Superior temporal gyrus (tissue), 1 donor: Measurements from ENCODE around the gene WFDC10B.
"Not testable (repeated sequence)": the region's sequence is repeated elsewhere in the genome, so short reads cannot be mapped to it uniquely, and the experiment has no call there.

Experiments used
- DNase-seq: peaks from one replicate; pipeline ENCODE4 v3.0.0-alpha.2; 2016; ENCODE audit errors: extremely low spot score

WFDC10B gene

DNA sequence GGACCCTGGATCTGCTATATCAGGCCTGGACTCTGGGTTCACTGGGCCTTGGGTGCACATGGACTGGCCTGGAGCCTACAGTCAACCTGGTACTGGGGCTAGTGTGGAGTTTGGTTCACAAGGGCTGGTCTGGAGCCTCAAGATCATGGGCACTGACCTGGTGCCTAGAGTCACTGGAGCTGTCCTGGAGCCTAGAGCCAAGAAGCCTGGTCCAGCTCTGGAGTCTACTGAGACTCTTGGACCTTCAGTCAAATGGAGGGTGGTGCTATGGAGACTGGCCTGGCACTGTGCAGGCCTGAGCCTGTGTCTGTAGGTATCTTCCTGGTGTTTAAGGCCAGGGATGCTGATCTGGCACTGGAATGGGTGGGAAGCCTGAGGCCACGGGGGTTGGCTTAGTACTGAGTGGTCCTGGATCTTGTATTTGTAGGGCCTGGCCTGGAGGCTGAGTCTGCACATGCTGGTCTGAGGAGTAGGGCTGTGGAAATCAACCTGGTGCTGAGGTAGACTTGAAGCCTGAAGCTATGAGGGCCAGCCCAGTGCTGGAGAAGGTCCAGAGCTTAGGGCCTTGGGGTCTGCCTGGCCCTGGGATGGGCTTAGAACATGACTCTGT, 57.3 kb downstream of the WFDC10B start:
- DNase-seq, result no peak

DNA sequence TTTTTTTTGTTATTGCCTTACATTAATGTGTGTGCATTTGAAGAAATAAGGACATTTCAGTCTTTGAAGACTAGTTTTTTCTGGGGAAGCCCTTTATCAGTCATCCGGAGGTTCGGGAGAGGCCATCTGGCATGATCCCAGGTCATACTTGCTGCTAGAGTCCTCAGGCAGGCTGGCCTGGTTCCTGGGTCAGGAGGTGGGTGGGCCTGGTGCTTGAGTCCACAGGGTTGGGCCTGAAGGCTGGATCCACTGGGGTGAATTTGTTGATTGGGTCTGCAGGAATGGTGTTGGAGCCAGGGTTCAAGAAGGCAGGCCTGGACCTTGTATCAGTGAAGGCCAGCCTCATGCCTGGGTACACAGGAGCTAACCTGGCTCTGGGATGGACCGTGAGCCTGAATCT, 57.9 kb downstream of the WFDC10B start:
- DNase-seq, result no peak

DNA sequence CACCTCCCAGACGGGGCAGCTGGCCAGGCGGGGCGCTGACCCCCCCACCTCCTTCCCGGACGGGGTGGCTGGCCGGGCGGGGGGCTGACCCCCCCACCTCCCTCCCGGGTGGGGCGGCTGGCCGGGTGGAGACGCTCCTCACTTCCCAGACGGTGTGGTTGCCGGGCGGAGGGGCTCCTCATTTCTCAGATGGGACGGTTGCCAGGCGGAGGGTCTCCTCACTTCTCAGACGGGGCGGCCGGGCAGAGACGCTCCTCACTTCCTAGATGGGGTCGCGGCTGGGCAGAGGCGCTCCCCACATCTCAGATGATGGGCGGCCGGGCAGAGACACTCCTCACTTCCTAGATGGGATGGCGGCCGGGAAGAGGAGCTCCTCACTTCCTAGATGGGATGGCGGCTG, 59.0 kb downstream of the WFDC10B start:
- not testable (repeated sequence) for DNase-seq

DNA sequence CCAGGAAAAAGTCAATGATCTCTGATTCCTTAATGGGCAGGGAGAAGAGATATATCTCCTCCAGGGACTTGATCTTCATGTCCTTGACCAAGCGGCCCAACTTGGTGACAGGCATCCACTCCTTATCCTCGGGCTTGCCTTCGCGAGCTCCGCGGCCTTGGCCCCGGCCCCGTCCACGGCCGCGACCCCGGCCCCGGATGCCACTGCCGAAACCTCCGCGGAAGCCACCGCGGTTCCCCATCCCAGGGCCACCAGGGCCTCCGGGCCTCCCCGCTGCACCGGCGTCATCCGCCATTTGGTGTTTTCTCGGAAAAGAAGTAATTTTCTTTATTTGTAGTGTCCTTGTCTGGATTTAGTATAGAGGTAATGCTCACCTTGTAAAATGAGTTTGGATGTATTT, 63.7 kb downstream of the WFDC10B start:
- DNase-seq, result not testable (repeated sequence)

DNA sequence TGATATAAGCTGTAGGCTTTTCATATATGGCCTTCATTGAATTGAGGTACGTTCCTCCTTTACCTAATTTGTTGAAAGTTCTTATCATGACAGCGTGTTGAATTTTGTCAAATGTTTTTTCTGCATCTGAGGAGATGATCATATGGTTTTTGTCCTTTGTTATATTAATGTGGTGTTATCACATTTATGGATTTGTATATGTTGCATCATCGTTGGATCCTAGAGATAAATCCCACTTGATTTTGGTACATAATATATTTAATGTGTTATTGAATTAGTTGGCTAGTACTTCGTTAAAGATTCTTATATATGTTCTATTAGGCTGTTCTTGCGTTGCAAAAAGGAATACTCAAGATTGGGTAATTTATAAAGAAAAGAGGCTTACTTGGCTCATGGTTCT, 65.1 kb downstream of the WFDC10B start:
- no peak for DNase-seq

DNA sequence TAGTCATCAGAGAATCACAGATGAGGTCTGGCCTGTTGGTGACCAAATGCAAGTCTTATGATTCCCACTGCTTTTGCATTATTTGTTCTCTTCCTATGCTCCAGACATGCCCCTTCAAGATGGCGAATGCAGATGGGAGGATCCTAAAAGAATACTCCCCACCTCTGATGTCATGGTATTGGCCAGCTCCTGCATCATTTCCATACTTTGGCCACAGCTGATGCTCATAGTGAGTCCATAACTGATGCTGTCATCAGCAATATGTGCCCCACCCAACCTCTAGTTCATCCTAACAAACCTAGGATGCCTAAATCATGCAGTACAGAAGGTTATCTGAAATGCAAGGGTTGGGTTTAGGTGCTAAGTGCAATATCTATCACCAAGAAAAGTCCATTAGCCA, 68.3 kb downstream of the WFDC10B start:
- DNase-seq, result no peak
